ENCODE measurements around the gene NRXN3.

The NRXN3 gene

GRCh38 chr14:79836577-79836976 is 1666.4 kb downstream of the NRXN3 start:
- DNase-seq (ENCODE audit: low spot score) (no peak), FAIRE-seq (no peak)

GRCh38 chr14:79837699-79838098 is 1667.5 kb downstream of the NRXN3 start:
- FAIRE-seq (no peak), DNase-seq (ENCODE audit: low spot score) (no peak)

- no peak for DNase-seq (ENCODE audit: low spot score)
- no peak for FAIRE-seq
Measured at GRCh38 chr14:79840103-79840502, 1669.9 kb downstream of the NRXN3 start.

GRCh38 chr14:79840831-79841230 is 1670.7 kb downstream of the NRXN3 start:
- FAIRE-seq (no peak), DNase-seq (ENCODE audit: low spot score) (no peak)

GRCh38 chr14:79841433-79841832 is 1671.3 kb downstream of the NRXN3 start:
- DNase-seq (ENCODE audit: low spot score) (no peak), FAIRE-seq (no peak)

GRCh38 chr14:79842270-79842669 is 1672.1 kb downstream of the NRXN3 start:
- DNase-seq (ENCODE audit: low spot score), result peak; percentile 57
- FAIRE-seq, result no peak

GRCh38 chr14:79852950-79853744 is 1683.0 kb downstream of the NRXN3 start:
- FAIRE-seq (no peak), DNase-seq (ENCODE audit: low spot score) (no peak)

GRCh38 chr14:79855789-79856188 is 1685.6 kb downstream of the NRXN3 start:
- FAIRE-seq (no peak), DNase-seq (ENCODE audit: low spot score) (no peak)

GRCh38 chr14:79856381-79856780 is 1686.2 kb downstream of the NRXN3 start:
- FAIRE-seq (no peak), DNase-seq (ENCODE audit: low spot score) (no peak)

- no peak for FAIRE-seq
Measured at GRCh38 chr14:79861111-79861510, 1690.9 kb downstream of the NRXN3 start.

GRCh38 chr14:79862045-79862444 is 1691.9 kb downstream of the NRXN3 start:
- FAIRE-seq, result no peak
- DNase-seq (ENCODE audit: low spot score), result no peak

More at GRCh38 chr14:79861111-79861510, 1690.9 kb downstream of the NRXN3 start:
- DNase-seq (ENCODE audit: low spot score), result no peak

GRCh38 chr14:79871136-79871535 is 1701.0 kb downstream of the NRXN3 start:
- FAIRE-seq (no peak), DNase-seq (ENCODE audit: low spot score) (no peak)

GRCh38 chr14:79878229-79878628 is 1708.1 kb downstream of the NRXN3 start:
- DNase-seq (ENCODE audit: low spot score) (no peak), FAIRE-seq (no peak)

GRCh38 chr14:79878785-79879184 is 1708.6 kb downstream of the NRXN3 start:
- no peak for FAIRE-seq
- DNase-seq (ENCODE audit: low spot score), result no peak

GRCh38 chr14:79881299-79881698 is 1711.1 kb downstream of the NRXN3 start:
- no peak for FAIRE-seq
- DNase-seq (ENCODE audit: low spot score), result no peak

GRCh38 chr14:79890527-79890926 is 1720.4 kb downstream of the NRXN3 start:
- FAIRE-seq (no peak), DNase-seq (ENCODE audit: low spot score) (no peak)

GRCh38 chr14:79896009-79896408 is 1725.8 kb downstream of the NRXN3 start:
- no peak for DNase-seq (ENCODE audit: low spot score)
- FAIRE-seq, result no peak

GRCh38 chr14:79899610-79900009 is 1729.4 kb downstream of the NRXN3 start:
- DNase-seq (ENCODE audit: low spot score) (no peak), FAIRE-seq (no peak)

- FAIRE-seq (no peak), DNase-seq (ENCODE audit: low spot score) (no peak)
Measured at GRCh38 chr14:79904497-79904896, 1734.3 kb downstream of the NRXN3 start.

GRCh38 chr14:79906994-79907393 is 1736.8 kb downstream of the NRXN3 start:
- DNase-seq (ENCODE audit: low spot score) (no peak), FAIRE-seq (no peak)

- DNase-seq (ENCODE audit: low spot score), result no peak
Measured at GRCh38 chr14:79910086-79910485, 1739.9 kb downstream of the NRXN3 start.

GRCh38 chr14:79911744-79912143 is 1741.6 kb downstream of the NRXN3 start:
- no peak for FAIRE-seq

More at GRCh38 chr14:79910086-79910485, 1739.9 kb downstream of the NRXN3 start:
- FAIRE-seq, result no peak

GRCh38 chr14:79914595-79914994 is 1744.4 kb downstream of the NRXN3 start:
- FAIRE-seq, result no peak
- no peak for DNase-seq (ENCODE audit: low spot score)

More at GRCh38 chr14:79911744-79912143, 1741.6 kb downstream of the NRXN3 start:
- no peak for DNase-seq (ENCODE audit: low spot score)

All from urothelium cell line (cell line).